Endometrial microvascular endothelial cells (primary cell): Measurements from ENCODE around the gene FBXL16. TPM values are rescaled to one million over a fixed set of nuclear protein-coding genes. Genes with fewer than 3 reads are reported as not detected.

Experiments
- in situ Hi-C: cut with HindIII; loops from 2 replicates; pipeline ENCODE4 v1.10.0; 2017; ENCODE audit warnings: low sequenced_read_pairs, low pct_unique_long_range_greater_than_20kb; ENCODE audit errors: inconsistent ontology term
- total RNA-seq: library from RNA; depleted of rRNA; stranded (reverse); fragments of >200 nt; gene quantifications from one replicate; pipeline ENCODE4 v1.2.3, GENCODE V29; 2015; ENCODE audit errors: inconsistent ontology term

The FBXL16 gene
- total RNA-seq, 1 donor from 2014 or later: not detected

DNA sequence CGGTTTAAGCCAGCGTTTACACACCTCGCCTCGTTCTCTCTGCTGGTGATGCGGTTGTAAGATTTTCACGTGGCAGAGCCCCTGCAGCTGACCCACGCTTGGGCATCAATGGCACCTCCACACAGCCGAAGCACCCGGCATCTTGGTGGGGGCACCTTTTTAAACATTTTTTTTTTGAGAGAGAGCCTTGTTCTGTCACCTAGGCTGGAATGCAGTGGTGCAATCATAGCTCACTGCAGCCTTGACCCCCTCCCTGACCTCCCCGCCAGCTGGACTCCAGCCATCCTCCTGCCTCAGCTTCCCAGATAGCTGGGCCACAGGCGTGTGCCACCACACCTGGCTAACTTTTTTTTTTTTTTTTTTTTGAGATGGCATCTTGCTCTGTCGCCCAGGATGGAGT lies 51.6 kb downstream of the FBXL16 start:
- in situ Hi-C loops: no loop called here

DNA sequence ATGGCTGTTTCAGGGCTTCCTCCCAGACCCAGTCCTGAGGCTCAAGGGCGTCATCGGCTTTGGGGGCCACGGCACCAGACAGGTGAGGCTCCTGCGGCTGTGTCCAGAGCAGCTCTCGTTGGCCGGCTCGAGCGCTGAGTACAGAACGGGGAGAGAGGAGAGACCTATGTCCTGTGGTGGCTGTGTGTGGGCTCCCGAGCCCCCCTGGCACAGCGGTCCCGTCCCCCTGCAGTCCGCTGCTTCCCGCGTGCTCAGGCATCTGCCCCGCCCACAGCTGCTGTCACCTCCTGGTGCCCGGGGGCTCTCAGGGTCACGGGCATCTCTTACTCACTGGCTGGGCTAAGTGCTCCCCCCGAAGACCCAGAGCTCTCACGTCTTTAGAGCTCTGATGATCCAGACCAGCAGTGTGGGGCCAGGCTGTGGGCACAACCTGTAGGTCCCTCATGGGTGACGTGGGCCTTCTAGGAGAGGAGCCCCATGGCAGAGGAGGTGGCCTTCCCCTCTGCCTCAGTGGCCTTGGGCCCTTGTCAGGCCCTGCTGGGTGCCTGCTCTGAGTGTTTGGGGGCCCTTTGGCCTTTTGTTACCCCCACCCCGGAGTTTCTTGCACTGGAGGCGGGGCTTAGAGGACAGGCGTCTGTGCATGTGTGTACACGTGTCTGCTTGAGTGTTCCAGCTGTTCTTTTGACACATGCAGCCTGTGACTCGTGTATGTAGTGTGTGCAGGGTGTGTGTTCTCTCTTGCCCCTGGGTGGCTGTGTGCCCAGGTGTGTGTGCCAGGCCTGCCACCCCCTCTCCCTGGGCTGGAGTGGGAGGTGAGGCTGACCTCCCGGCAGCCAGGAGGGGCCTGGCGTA lies 52.9 kb downstream of the FBXL16 start:
- in situ Hi-C loops: no loop called here

GRCh38 chr16:651844-652243 lies 53.8 kb downstream of the FBXL16 start:
- in situ Hi-C loops: no loop called here

GRCh38 chr16:649631-650030 lies 56.0 kb downstream of the FBXL16 start:
- in situ Hi-C loops: no loop called here

GRCh38 chr16:648781-649589 lies 56.6 kb downstream of the FBXL16 start, which contains the start of gene WDR90:
TSS of gene WDR90 (plus strand) at chr16:649365. CDS start at chr16:649417, 52 bp downstream.
- in situ Hi-C loops: no loop called here

DNA sequence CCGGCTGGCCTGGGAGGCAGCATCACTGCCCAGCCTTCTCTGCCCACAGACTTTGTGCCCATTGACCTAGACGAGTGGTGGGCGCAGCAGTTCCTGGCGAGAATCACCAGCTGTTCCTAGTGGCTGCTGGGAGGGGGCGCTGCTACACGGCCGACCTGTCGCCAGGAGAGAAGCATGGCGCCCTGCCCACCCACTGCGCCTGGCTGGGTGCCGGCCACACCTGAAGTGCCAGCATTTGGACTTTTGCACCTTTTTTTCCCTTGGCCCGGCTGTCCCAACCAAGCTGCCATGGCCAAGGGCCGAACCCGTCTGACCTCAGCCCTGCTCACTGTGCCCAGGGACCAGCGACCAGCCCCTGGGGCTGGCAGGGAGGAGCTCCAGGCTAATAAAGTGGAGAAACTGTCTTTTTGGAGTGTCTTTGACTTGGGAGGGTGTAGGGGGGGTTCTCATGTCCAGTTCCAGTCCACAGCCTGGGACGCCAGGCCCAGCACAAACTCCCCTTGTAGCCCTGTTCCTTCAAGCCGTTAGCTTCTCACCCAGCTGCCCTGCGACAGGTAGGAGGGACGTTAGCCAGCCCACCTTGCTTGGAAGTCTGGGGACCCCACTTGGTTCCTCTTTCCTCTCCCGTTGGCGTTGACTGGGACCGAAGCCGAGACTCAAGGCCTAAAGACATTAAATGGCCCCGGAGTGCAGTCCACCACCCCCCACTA lies 57.4 kb downstream of the FBXL16 start:
- in situ Hi-C loops: no loop called here

DNA sequence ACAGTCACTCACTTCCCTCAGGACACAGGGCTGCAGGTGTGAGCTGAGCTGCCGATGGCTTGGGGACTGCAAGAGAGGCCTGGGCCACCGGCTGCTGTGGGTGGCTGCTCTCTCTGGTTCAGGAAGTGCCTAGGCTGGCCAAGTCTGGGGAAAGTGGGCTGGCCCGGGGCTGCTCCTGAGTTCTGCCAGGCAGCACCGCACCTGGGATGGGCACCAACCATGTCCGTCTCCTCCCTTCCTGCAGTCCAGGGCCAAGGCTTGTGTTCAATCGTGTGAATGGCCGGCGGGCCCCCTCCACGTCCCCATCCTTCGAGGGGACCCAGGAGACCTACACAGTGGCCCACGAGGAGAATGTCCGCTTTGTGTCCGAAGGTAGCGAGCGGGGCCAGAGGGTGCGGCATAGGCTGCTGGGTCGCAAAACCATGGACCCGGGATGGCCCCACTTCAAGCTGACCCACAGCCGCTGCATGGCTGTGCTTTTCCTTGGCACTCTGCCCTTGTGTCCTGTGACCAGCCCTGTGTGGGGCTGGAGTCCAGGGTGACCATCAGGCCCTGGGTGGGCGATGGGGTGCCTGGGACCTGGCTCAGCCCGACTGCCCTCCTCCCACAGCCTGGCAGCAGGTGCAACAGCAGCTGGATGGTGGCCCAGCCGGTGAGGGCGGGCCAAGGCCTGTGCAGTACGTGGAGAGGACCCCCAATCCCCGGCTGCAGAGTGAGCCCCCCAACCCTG lies 58.3 kb downstream of the FBXL16 start:
- in situ Hi-C loops: no loop called here

DNA sequence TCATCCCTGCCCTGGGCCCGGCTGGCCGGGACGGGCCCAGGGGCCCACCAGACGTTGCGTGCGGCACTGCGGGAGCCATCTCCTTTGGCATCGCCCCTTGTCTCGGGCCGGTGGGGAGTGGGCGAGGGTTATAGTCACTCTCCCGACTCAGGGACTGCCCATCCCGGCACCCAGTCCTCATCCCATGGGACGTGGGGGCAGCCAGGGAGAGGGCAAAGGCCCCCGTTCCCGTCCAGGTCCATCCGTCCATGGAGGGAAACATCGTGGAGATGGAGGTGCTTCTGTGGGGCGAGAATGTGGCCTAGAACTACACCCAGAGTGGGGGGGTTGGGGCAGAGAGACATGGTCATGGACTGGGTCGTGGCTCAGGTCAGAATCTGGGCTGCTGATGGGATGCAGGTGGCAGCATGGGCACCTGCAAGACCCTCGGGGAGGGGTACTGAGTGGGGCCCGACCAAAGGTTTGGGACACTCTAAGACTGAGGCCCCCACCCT lies 58.9 kb downstream of the FBXL16 start:
- in situ Hi-C loops: no loop called here

GRCh38 chr16:645852-646678 lies 59.5 kb downstream of the FBXL16 start:
- in situ Hi-C loops: no loop called here

DNA sequence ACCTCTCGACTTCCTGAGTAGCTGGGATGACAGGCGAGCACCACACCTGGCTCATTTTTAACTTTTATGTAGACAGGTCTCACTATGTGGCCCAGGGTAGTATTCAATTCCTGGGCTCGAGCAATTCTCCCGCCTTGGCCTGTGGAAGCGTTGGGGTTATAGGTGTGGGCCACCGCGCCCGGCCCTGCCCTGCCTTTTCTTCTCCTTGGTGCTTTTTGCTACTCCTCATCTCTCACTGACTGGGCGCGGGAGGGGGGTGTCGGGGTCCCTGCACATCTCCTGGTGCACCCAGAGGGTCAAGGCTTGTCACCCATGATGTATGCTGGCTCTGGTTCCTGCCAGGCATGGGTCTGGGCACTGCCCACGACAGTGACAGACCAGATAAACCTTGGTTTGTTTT lies 61.0 kb downstream of the FBXL16 start:
- in situ Hi-C loops: no loop called here

GRCh38 chr16:643050-643368 lies 62.6 kb downstream of the FBXL16 start:
- in situ Hi-C loops: no loop called here

Other genes with a start within 250 kb of the FBXL16 start
- 60.2 TPM for gene CAPN15, start 178.1 kb downstream of the FBXL16 start, total RNA-seq
- gene PRR35, start 145.4 kb downstream of the FBXL16 start, total RNA-seq: not detected
- gene NHLRC4, start 138.8 kb downstream of the FBXL16 start, total RNA-seq: not detected
- 29.1 TPM for gene PIGQ, start 135.8 kb downstream of the FBXL16 start, total RNA-seq
- 9.9 TPM for gene RAB40C, start 115.7 kb downstream of the FBXL16 start, total RNA-seq
- not detected for gene WFIKKN1, start 74.8 kb downstream of the FBXL16 start, total RNA-seq
- gene METTL26, start 69.5 kb downstream of the FBXL16 start, total RNA-seq: 119 TPM
- gene MCRIP2, start 64.0 kb downstream of the FBXL16 start, total RNA-seq: 23.4 TPM
- 39.7 TPM for gene WDR90, start 56.4 kb downstream of the FBXL16 start, total RNA-seq
- gene RHOT2, start 37.7 kb downstream of the FBXL16 start, total RNA-seq: 41.3 TPM
- gene RHBDL1, start 30.1 kb downstream of the FBXL16 start, total RNA-seq: 2.1 TPM
- gene STUB1, start 25.4 kb downstream of the FBXL16 start, total RNA-seq: 229 TPM
- 68.2 TPM for gene JMJD8, start 21.5 kb downstream of the FBXL16 start, total RNA-seq
- 6.3 TPM for gene WDR24, start 15.4 kb downstream of the FBXL16 start, total RNA-seq
- gene METRN, start 9.3 kb upstream of the FBXL16 start, total RNA-seq: 17.2 TPM
- 14.0 TPM for gene ANTKMT, start 15.3 kb upstream of the FBXL16 start, total RNA-seq
- gene CCDC78, start 20.6 kb upstream of the FBXL16 start, total RNA-seq: not detected
- gene HAGHL, start 21.3 kb upstream of the FBXL16 start, total RNA-seq: not detected
- gene CIAO3, start 35.2 kb upstream of the FBXL16 start, total RNA-seq: 34.5 TPM
- not detected for gene MSLN, start 54.9 kb upstream of the FBXL16 start, total RNA-seq
- gene RPUSD1, start 82.6 kb upstream of the FBXL16 start, total RNA-seq: 77.6 TPM
- gene CHTF18, start 82.8 kb upstream of the FBXL16 start, total RNA-seq: 33.9 TPM
- gene GNG13, start 94.9 kb upstream of the FBXL16 start, total RNA-seq: not detected